ENCODE results near the gene ZNF254.

DNA sequence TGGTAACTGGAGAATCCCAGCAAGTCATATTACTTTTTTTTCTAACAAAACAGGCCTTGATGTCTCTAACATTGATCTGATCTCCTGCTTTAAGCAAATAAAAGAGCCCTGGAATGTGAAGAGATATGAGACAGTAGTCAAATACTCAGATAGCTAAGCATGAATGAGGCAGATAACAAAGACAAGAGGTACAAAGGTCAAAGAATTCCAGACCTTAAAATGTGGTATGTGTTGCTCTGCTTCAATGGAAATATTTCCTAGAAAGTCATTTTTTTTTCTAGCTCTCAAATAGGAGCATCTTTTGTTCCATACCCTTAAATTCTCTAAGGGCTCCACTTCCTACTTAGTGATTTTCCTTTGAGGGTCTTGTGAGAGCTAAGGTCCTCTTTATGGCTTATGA is 54.6 kb downstream of the ZNF254 start:
- TF ChIP-seq, protein P1, sequence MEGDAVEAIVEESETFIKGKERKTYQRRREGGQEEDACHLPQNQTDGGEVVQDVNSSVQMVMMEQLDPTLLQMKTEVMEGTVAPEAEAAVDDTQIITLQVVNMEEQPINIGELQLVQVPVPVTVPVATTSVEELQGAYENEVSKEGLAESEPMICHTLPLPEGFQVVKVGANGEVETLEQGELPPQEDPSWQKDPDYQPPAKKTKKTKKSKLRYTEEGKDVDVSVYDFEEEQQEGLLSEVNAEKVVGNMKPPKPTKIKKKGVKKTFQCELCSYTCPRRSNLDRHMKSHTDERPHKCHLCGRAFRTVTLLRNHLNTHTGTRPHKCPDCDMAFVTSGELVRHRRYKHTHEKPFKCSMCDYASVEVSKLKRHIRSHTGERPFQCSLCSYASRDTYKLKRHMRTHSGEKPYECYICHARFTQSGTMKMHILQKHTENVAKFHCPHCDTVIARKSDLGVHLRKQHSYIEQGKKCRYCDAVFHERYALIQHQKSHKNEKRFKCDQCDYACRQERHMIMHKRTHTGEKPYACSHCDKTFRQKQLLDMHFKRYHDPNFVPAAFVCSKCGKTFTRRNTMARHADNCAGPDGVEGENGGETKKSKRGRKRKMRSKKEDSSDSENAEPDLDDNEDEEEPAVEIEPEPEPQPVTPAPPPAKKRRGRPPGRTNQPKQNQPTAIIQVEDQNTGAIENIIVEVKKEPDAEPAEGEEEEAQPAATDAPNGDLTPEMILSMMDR (IDR thresholded peaks at IDR 0.05) = no peak
- no peak for TF ChIP-seq POLR2A (IDR thresholded peaks at IDR 0.05)

Data from esophagus squamous epithelium (tissue), 4 donors.